Measurements from ENCODE around the gene PDE4C.
A peak's percentile ranks its signal among the peaks of the same experiment; 100 is the strongest.

PDE4C gene

GRCh38 chr19:18225702-18226468 lies at the start of gene PDE4C:
TSS of gene PDE4C (minus strand) at chr19:18226438. CDS start at chr19:18226415, 23 bp downstream.
- DNase-seq (ENCODE audit: low spot score): peak; percentile 59

DNA sequence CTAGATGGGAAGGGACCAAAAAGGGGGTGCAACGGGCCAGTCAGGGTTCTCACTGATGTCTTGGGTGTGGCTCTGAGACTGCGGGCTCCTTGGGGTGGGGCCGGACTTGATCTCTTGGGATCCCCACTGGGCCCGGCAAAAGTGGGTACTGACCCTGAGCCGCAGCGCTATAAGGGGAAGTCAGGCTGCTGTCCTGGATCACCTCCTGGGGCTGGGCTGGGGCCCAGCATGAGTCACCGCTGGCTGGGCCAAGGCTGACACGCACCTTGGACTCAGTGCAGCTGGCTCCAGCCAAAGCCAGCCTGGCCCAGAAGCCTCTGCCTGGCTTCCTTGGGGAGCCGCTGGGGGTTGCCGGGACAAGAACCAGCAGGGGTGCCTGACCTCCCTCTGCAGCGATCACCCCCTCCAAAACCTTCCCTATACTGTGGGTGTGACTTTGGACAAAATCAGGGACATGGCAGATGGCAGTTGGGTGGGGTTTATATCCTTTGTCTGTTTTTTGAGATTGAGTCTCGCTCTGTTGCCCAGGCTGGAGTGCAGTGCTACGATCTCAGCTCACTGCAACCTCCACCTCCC lies 48.6 kb upstream of the PDE4C start:
- peak; percentile 62 for DNase-seq (ENCODE audit: low spot score)

DNA sequence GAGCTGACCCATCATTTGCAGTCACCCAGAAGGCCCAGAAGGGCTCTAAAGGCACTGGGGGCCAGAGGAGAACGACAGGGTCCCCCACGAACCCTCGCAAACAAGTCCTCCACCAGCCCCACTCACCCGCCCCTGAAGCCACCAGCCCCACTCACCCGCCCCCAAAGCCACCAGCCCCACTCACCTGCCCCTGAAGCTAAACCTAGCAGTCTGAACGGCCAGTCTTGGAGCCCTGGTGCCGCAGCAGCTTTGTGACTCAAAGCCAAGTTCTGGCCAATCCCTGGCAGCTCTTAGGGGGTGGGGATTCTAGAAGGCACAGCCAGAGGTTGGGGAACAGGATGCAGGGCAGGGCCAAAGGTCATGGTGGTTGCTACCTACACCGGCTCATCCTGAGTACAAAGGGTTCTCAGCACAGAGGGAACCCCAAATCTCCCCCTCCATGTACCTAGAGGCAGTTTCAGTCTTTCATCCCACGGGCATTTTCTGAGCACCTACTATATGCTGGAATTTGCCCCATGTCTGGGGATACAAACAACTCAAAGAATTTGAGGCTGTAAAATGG lies 48.1 kb upstream of the PDE4C start, which contains the start of gene IQCN:
Gene IQCN (minus strand): TSS at position 234 of the 562 bp plus-strand sequence. CDS start 4,974 bp downstream, outside the sequence.
- DNase-seq (ENCODE audit: low spot score): no peak

GRCh38 chr19:18273561-18274218 lies 47.5 kb upstream of the PDE4C start:
- no peak for DNase-seq (ENCODE audit: low spot score)

- DNase-seq (ENCODE audit: low spot score): no peak
These were observed 45.2 kb upstream of the PDE4C start for GRCh38 chr19:18271433-18271841.

DNA sequence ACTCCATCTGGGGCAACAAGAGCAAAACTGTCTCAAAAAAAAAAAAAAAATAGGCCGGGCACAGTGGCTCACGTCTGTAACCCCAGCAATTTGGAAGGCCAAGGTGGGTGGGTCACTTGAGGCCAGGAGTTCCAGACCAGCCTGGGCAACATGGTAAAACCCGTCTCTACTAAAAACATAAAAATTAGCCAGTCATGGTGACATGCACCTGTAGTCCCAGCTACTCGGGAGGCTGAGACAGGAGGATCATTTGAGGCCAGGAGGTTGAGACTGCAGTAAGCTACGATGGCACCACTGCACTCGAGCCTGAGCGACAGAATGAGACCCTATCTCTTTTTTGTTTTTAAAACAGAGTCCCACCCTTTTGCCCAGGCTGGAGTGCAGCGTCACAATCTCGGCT lies 44.1 kb upstream of the PDE4C start:
- DNase-seq (ENCODE audit: low spot score): no peak

DNA sequence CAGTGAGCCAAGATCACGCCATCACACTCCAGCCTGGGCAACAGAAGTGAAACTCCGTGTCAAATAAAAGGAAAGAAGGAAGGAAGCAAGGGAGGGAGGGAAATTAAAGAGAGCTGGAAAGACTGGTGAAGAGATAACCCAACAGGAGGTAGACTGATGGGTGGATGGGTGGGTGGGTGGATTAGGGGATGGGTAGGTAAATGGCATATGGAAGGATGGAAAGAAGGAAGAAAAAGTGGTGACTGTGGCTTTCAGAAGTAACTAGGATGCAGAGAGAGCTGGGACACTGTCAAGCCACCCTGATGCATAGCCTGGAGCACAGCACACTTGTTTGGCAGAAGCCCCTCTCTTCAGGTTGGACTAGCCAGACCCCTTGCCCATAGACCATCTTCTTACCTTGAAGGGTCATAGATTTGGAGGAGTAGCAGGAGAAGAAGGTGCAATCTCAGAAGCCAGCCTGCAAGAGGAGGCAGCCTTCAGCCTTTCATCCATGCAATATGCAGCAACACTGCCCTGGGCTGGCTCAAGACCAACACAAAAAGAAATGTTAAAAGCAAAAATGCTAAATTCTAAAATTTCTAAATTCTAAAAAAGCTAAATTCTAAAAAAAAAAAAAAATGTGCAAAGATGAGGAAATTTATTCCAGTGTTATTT lies 43.0 kb upstream of the PDE4C start:
- no peak for DNase-seq (ENCODE audit: low spot score)

DNA sequence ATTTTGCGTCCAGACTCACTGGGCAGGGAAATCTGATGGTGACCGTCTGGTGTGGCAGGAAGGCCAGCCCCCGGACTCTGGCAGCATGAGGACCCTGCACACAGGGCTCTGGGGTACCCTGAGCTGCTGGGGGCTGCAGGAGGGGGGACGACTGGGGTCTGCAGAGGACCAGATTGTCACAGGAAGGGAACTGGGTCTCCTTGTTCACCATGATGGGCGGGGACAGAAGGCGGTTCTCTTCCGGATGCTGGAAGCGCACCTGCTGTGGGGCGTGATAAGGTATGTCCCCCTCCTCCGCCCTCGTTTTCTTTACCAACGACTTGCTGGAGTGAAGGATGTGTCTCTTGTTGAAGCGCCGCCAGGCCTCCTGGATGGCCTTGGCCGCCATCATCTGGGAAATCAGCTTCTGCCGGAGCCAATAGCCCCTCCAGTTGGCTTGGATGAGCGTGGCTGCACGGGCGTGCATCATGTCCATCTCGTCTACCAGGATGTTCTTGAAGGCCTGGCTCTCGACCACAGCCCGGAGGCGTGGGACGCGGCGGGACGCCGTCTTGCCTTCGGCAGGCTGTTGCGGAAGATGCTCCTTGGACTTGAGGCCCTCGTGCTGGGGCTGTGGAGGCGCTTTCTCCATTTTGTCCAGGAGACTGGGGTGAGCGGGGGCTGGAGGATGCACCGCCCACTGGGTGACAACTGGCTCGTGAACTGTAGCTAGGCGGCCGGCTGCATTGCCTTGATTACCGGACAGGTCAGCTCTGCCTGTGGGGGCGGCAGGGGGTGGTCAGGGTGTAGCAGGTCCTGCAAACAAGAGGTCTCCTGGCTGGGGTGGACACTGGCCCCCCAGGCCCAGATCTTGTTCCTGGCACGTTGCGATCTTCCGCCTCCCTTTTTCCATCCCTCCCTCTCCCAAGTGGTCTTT lies 40.8 kb upstream of the PDE4C start:
- DNase-seq (ENCODE audit: low spot score): no peak

GRCh38 chr19:18265582-18265981 lies 39.3 kb upstream of the PDE4C start:
- no peak for DNase-seq (ENCODE audit: low spot score)

DNA sequence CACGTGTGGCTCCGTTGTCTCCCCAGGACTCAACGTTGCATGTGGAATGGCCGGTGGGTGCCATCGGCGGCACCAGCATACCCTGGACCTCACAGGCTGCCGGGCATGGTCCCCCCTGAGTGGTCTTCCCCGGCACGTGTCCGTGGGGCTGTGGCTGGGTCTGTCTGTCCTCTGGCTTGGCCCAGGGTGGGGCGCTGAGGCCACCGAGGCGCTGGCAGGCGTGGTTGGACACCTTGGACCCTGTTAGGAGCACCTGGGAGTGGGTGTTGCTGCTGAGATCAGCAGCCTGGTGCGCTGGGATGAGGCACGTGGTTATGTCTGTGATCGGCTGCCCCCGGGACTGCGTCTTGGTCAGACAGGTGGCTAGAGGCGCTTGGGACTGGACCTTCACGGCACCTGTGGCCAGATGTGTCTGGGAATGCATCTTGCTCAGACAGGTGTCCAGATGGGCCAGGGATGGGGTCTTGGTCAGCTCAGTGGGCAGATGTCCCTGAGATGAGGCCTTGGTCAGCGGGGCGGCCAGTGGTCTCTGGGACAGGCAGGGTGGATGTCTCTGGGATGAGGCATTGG lies 38.8 kb upstream of the PDE4C start:
- no peak for DNase-seq (ENCODE audit: low spot score)

- DNase-seq (ENCODE audit: low spot score): no peak
These were observed 38.1 kb upstream of the PDE4C start for GRCh38 chr19:18264137-18264854.

GRCh38 chr19:18263324-18264136 lies 37.3 kb upstream of the PDE4C start:
- DNase-seq (ENCODE audit: low spot score): no peak

DNA sequence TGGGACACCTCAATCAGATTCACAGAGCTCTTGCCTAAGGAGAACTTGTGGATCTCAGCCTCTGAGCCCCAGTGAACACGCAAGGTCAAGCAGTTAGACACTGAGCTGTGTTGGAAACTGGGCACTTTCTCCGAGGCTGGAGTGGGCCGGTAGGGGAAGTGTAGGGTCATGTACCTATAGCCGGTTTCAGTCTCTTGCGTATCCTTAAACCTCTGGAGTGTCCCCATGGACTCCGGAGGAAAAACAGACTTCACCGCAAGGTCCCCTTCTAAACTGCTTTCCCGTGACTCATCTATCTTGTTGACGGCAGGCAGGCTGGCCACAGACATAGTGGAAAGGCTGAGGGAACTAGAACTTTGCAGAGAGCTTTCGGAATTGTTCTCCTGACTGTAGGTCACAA lies 36.7 kb upstream of the PDE4C start:
- no peak for DNase-seq (ENCODE audit: low spot score)

GRCh38 chr19:18262144-18262543 lies 35.9 kb upstream of the PDE4C start:
- no peak for DNase-seq (ENCODE audit: low spot score)

DNA sequence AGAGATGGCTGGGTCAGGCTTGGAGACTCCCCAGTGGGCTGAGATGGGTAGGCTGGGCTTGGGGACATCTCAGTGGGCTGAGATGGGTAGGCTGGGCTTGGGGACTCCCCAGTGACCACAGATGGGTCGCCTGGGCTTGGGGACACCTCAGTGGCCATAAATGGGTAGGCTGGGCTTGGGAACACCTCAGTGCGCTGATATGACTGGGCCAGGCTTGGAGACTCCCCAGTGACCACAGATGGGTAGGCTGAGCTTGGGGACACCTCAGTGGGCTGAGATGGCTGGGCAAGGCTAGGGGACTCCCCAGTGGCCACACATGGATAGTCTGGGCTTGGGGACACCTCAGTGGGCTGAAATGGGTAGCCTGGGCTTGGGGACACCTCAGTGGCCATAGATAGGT lies 35.2 kb upstream of the PDE4C start:
- no peak for DNase-seq (ENCODE audit: low spot score)

DNA sequence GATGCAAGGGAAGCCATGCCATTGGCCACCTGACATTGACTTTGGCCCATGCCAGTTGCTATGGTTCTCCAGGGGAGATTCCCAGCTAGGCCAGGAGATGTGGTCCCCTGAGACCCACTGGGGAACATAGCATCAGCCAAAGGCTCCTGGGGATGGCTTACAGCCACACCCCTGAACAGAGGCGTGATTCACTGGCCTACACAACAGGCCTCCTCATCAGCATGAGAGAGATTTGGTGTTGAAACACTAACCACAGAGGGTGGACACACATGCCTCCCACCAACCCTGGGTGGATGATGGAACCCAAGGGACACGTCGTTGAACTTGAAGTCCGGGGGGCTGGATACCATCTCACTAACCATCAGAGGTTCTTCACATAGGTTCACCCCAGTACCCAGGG lies 33.7 kb upstream of the PDE4C start:
- DNase-seq (ENCODE audit: low spot score): no peak

DNA sequence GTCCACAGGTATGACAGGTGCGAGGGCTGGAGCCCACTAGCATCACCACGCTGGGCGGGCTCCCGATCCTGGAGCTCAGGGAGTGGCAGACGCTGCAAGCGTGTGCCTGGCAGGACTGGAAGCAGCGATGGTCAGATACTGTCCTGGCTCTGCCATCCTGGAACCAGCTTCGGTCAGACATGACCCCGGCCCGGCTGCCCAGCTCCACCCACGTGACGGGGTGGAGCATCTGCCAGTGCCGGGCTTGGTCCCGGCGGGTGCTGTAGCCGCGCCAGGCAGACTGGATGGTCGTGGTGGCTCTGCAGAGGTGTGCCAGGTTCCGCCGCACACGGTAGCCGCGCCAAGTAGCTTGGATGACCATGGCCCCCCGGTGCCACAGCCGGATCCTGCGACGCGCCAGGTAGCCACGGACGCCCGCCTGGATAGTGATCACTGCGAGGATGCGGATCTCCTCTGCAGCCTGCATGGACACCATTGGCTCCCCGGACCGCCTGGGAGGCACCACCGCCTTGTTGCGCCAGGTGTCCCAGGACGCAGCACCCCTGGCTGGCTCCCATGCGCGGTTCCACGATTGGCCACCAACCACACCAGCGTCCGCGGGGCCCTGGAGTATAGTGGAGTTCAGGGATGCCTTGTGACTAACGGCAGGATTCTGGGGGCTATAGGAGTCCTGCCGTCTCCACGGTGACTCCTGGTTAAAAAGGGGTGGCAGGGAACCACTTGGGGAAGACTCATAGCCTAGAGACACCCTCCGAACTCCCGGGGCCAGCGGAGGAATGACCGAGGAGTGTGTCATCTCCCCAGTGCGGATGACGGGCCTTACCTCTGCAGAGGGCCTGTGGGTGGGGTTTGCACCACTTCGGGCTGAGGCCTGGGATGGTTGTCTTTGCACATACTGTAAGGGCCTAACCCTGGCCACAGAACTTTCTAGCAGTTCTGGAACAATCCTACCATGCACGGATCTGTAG lies 31.5 kb upstream of the PDE4C start:
- no peak for DNase-seq (ENCODE audit: low spot score)
